Amygdala (tissue), 56 donors: ENCODE results near the gene ICAM4.
A peak's percentile ranks its signal among the peaks of the same experiment; 100 is the strongest.

Experiments used
- DNase-seq, 56 donors: peaks; one replicate each; lab custom pipeline; 2025; lab: John Stamatoyannopoulos, UW

Gene ICAM4

GRCh38 chr19:10289836-10290356 lies 3.1 kb downstream of the ICAM4 start, which contains the start of gene ICAM5:
Gene ICAM5, plus strand, starts transcription at chr19:10289952. Its CDS starts 92 bp downstream, at chr19:10290044.
- peak in 26 of 56 donors; percentile 5 to 71 (median 38) for DNase-seq

- DNase-seq = peak in 2 of 56 donors; percentile 4 to 28
Observed at GRCh38 chr19:10290357-10290875, 3.7 kb downstream of the ICAM4 start.

GRCh38 chr19:10290876-10291553 lies 4.3 kb downstream of the ICAM4 start:
- peak in 21 of 56 donors; percentile 4 to 46 (median 24) for DNase-seq

GRCh38 chr19:10291554-10292205 lies 4.9 kb downstream of the ICAM4 start:
- DNase-seq = no peak

- peak in 34 of 56 donors; percentile 9 to 68 (median 31) for DNase-seq
Observed at GRCh38 chr19:10292206-10292788, 5.5 kb downstream of the ICAM4 start.

GRCh38 chr19:10292789-10293636 lies 6.3 kb downstream of the ICAM4 start:
- DNase-seq = no peak

- DNase-seq = no peak
Observed at GRCh38 chr19:10293637-10294367, 7.0 kb downstream of the ICAM4 start.

- DNase-seq = no peak
Observed at GRCh38 chr19:10294368-10294697, 7.6 kb downstream of the ICAM4 start.

GRCh38 chr19:10295305-10295846 lies 8.6 kb downstream of the ICAM4 start:
- DNase-seq = peak in 1 of 56 donors; percentile 4

- no peak for DNase-seq
Observed at GRCh38 chr19:10295847-10296591, 9.3 kb downstream of the ICAM4 start.

- DNase-seq = peak in 21 of 56 donors; percentile 7 to 58 (median 25)
Observed at GRCh38 chr19:10299545-10300458, 13.0 kb downstream of the ICAM4 start.

GRCh38 chr19:10305139-10305806 lies 18.5 kb downstream of the ICAM4 start:
- DNase-seq = peak in 43 of 56 donors; percentile 2 to 72 (median 36)

GRCh38 chr19:10306327-10306726 lies 19.6 kb downstream of the ICAM4 start:
- DNase-seq = no peak

- DNase-seq = no peak
Observed at GRCh38 chr19:10309423-10309822, 22.7 kb downstream of the ICAM4 start, which contains the start of gene ZGLP1. Gene ZGLP1, minus strand, starts transcription at chr19:10309815.

- peak in 55 of 56 donors; percentile 8 to 93 (median 80) for DNase-seq
Observed at GRCh38 chr19:10315335-10316214, 28.8 kb downstream of the ICAM4 start, which contains the start of gene FDX2. Gene FDX2, minus strand, starts transcription at chr19:10316015. Its CDS starts 19 bp downstream, at chr19:10315996.
